Measurements from ENCODE around the gene ATP2A3. TPM values are rescaled to one million over a fixed set of nuclear protein-coding genes. Genes with fewer than 3 reads are reported as not detected.

The ATP2A3 gene
- 20.9 TPM for total RNA-seq (ENCODE audit: insufficient read depth, low replicate concordance)

GRCh38 chr17:3964203-3965117, at the start of gene ATP2A3:
Gene ATP2A3 (minus strand): TSS chr17:3964437. CDS start chr17:3964291, 146 bp downstream.
- peak; percentile 32 for DNase-seq (ENCODE audit: low spot score)

GRCh38 chr17:4010754-4011153, 46.5 kb upstream of the ATP2A3 start:
- no peak for DNase-seq (ENCODE audit: low spot score)

GRCh38 chr17:4009186-4009785, 45.0 kb upstream of the ATP2A3 start:
- no peak for DNase-seq (ENCODE audit: low spot score)

- DNase-seq (ENCODE audit: low spot score), result no peak
Observed at GRCh38 chr17:4008441-4009185, 44.4 kb upstream of the ATP2A3 start.

- no peak for DNase-seq (ENCODE audit: low spot score)
Observed at GRCh38 chr17:4008082-4008435, 43.8 kb upstream of the ATP2A3 start.

GRCh38 chr17:4007346-4008081, 43.3 kb upstream of the ATP2A3 start:
- no peak for DNase-seq (ENCODE audit: low spot score)

GRCh38 chr17:4006745-4007211, 42.5 kb upstream of the ATP2A3 start:
- peak; percentile 23 for DNase-seq (ENCODE audit: low spot score)

- DNase-seq (ENCODE audit: low spot score), result no peak
Observed at GRCh38 chr17:4006165-4006589, 41.9 kb upstream of the ATP2A3 start.

- DNase-seq (ENCODE audit: low spot score), result no peak
Observed at GRCh38 chr17:4005296-4006164, 41.3 kb upstream of the ATP2A3 start.

GRCh38 chr17:4004517-4005295, 40.5 kb upstream of the ATP2A3 start:
- peak; percentile 65 for DNase-seq (ENCODE audit: low spot score)

- DNase-seq (ENCODE audit: low spot score), result peak; percentile 63
Observed at GRCh38 chr17:4003501-4004421, 39.5 kb upstream of the ATP2A3 start.

- no peak for DNase-seq (ENCODE audit: low spot score)
Observed at GRCh38 chr17:4003131-4003500, 38.9 kb upstream of the ATP2A3 start.

GRCh38 chr17:4001048-4001590, 36.9 kb upstream of the ATP2A3 start:
- DNase-seq (ENCODE audit: low spot score), result no peak

GRCh38 chr17:3998436-3998835, 34.2 kb upstream of the ATP2A3 start:
- DNase-seq (ENCODE audit: low spot score), result no peak

- no peak for DNase-seq (ENCODE audit: low spot score)
Observed at GRCh38 chr17:3995067-3995466, 30.8 kb upstream of the ATP2A3 start.

GRCh38 chr17:3994221-3994576, 30.0 kb upstream of the ATP2A3 start:
- no peak for DNase-seq (ENCODE audit: low spot score)

- no peak for DNase-seq (ENCODE audit: low spot score)
Observed at GRCh38 chr17:3993493-3994220, 29.4 kb upstream of the ATP2A3 start.

- no peak for DNase-seq (ENCODE audit: low spot score)
Observed at GRCh38 chr17:3992370-3992769, 28.1 kb upstream of the ATP2A3 start.

All from umbilical cord (tissue), 2 donors.